Lower leg skin (tissue), 4 donors: Measurements from ENCODE around the gene LGALS12. TPM values are rescaled to one million over a fixed set of nuclear protein-coding genes. Genes with fewer than 3 reads are reported as not detected.

Source experiments
- DNase-seq, 2 donors: peaks; one replicate each; pipeline ENCODE4 v3.0.0-alpha.2; 2019; ENCODE audit warnings: low spot score in 2 of 2
- H3K4me3 ChIP-seq: fragments of 200-600 bp; sonication (generic); 2 replicates; pipeline ENCODE4 v1.5.1; 2017; ENCODE audit warnings: mild to moderate bottlenecking, low read depth; ENCODE audit not compliant: poor library complexity, severe bottlenecking
- CTCF ChIP-seq, 3 donors: fragments of 450-650 bp; IDR thresholded peaks; one replicate each; pipeline ENCODE4 v1.5.1; 2016; ENCODE audit warnings: antibody characterized with exemption in 3 of 3, mild to moderate bottlenecking in 3 of 3, moderate library complexity in 2 of 3
- POLR2A ChIP-seq, 2 donors: fragments of 450-650 bp; IDR thresholded peaks; one replicate each; pipeline ENCODE4 v1.6.1; 2016 to 2017; ENCODE audit warnings: antibody characterized with exemption in 2 of 2, mild to moderate bottlenecking in 1 of 2, moderate library complexity in 1 of 2
- WGBS, 2 donors: methylation state at CpG; one replicate each; pipeline ENCODE4 v1.1.5; 2018; 5-methylcytosine and 5-hydroxymethylcytosine counted together
- intact Hi-C: fragments of 100-400 bp; cut with DNase I; formaldehyde crosslinking; loops from one replicate; pipeline ENCODE4 v1.15.0; 2023; ENCODE audit warnings: low total_unique reads
- total RNA-seq, 4 donors: library from RNA; depleted of rRNA; stranded (reverse); fragments of >200 nt; gene quantifications; one replicate each; pipeline ENCODE4 v1.1.0, GENCODE V29; 2016

LGALS12 gene
- total RNA-seq, 4 donors from 2014 or later = 0.17 to 2.5 (median 0.84) TPM; not detected in 1

- 1% methylated on average over 13 of the region's 13 CpGs for WGBS, 2 donors
- TF ChIP-seq POLR2A (IDR thresholded peaks at IDR 0.05) (no peak), CTCF (IDR thresholded peaks at IDR 0.05) (no peak)
- no peak for DNase-seq
- intact Hi-C loops = no loop called here
- peak overlapping the region; percentile 27 for H3K4me3 ChIP-seq
These were observed 14.7 kb upstream of the LGALS12 start for GRCh38 chr11:63491240-63491587.

GRCh38 chr11:63491636-63492372 lies 14.1 kb upstream of the LGALS12 start:
- TF ChIP-seq CTCF (IDR thresholded peaks at IDR 0.05) (no peak), POLR2A (IDR thresholded peaks at IDR 0.05) (no peak)
- DNase-seq = no peak
- H3K4me3 ChIP-seq = no peak overlapping the region
- 55 to 59% methylated on average over 11 of the region's 11 CpGs for WGBS, 2 donors
- intact Hi-C loops = no loop called here

- DNase-seq = no peak
- no peak overlapping the region for H3K4me3 ChIP-seq
- TF ChIP-seq CTCF (IDR thresholded peaks at IDR 0.05) (no peak), POLR2A (IDR thresholded peaks at IDR 0.05) (no peak)
- WGBS, 2 donors = 91 to 94% methylated on average over 1 of the region's 1 CpG
- intact Hi-C loops = no loop called here
These were observed 13.4 kb upstream of the LGALS12 start for GRCh38 chr11:63492441-63492840.

- TF ChIP-seq CTCF (IDR thresholded peaks at IDR 0.05) = no peak
- no peak overlapping the region for H3K4me3 ChIP-seq
- no peak for DNase-seq
- intact Hi-C loops = no loop called here
- WGBS, 2 donors = 97 to 98% methylated on average over 1 of the region's 1 CpG
These were observed 12.8 kb upstream of the LGALS12 start for GRCh38 chr11:63493127-63493526.

- WGBS, 2 donors = 54 to 65% methylated on average over 6 of the region's 6 CpGs
- H3K4me3 ChIP-seq = no peak overlapping the region
- no peak for DNase-seq
- TF ChIP-seq CTCF (IDR thresholded peaks at IDR 0.05) (no peak), POLR2A (IDR thresholded peaks at IDR 0.05) (no peak)
- intact Hi-C loops = no loop called here
These were observed 10.9 kb upstream of the LGALS12 start for GRCh38 chr11:63494975-63495374.

- DNase-seq = no peak
- 80 to 93% methylated on average over 4 of the region's 4 CpGs for WGBS, 2 donors
- no peak overlapping the region for H3K4me3 ChIP-seq
- intact Hi-C loops = no loop called here
- TF ChIP-seq POLR2A (IDR thresholded peaks at IDR 0.05) = no peak
- TF ChIP-seq CTCF (IDR thresholded peaks at IDR 0.05) = no peak
These were observed 6.0 kb upstream of the LGALS12 start for GRCh38 chr11:63499874-63500273.
